Activated CD4-positive, alpha-beta T cell treated with anti-CD3 and anti-CD28 coated beads, Interleukin-2, amount 50 U/mL, for 48 hours (primary cell): ENCODE results near the gene CALML3.
"Not testable (repeated sequence)": the region's sequence is repeated elsewhere in the genome, so short reads cannot be mapped to it uniquely, and the experiment has no call there.

ENCODE experiments used
- DNase-seq, 2 experiments: peaks; one replicate each; pipeline ENCODE4 v3.0.0-alpha.2; 2020

The CALML3 gene

GRCh38 chr10:5524641-5525560 lies at the start of gene CALML3:
TSS of gene CALML3 (plus strand) at chr10:5524961. CDS start at chr10:5525086, 125 bp downstream.
- no peak for DNase-seq

DNA sequence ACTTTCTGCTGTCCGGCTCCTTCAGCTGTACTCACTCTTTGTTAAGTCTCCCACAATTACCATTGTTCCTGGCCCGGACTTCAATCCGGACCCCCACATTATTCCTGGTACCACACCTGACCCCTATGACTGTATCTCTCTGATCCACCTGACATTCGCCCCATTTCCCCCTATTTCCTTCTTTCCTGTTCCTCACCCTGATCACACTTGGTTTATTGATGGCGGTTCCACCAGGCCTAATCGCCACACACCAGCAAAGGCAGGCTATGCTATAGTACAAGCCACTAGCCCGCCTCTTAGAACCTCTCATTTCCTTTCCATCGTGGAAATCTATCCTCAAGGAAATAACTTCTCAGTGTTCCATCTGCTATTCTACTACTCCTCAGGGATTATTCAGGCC lies 49.7 kb upstream of the CALML3 start:
- DNase-seq = not testable (repeated sequence)

DNA sequence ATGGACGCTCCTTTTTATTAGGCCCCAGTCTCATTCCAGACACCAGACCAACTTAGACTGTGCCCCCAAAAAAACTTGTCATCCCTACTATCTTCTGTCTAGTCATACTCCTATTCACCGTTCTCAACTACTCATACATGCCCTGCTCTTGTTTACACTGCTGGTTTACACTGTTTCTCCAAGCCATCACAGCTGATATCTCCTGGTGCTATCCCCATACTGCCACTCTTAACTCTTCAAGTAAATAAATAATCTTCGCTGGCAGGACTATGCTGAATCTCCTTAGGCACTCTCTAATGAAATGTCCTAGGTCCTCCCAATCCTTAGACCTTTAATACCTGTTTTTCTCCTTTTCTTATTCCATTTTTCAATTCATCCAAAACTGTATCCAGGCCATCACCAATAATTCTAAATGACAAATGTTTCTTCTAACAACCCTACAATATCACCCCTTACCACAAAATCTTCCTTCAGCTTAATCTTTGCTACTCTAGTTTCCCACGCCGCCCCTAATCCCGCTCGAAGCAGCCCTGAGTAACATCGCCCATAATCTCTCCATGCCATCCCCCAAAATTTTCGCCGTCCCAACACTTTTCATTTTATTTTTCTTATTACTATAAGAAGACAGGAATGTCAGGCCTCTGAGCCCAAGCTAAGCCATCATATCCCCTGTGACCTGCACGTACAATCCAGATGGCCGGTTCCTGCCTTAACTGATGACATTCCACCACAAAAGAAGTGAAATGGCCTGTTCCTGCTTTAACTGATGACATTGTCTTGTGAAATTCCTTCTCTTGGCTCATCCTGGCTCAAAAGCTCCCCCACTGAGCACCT lies 48.6 kb upstream of the CALML3 start:
- not testable (repeated sequence) for DNase-seq

- DNase-seq = no peak
Observed at GRCh38 chr10:5476918-5477525, 47.7 kb upstream of the CALML3 start.

DNA sequence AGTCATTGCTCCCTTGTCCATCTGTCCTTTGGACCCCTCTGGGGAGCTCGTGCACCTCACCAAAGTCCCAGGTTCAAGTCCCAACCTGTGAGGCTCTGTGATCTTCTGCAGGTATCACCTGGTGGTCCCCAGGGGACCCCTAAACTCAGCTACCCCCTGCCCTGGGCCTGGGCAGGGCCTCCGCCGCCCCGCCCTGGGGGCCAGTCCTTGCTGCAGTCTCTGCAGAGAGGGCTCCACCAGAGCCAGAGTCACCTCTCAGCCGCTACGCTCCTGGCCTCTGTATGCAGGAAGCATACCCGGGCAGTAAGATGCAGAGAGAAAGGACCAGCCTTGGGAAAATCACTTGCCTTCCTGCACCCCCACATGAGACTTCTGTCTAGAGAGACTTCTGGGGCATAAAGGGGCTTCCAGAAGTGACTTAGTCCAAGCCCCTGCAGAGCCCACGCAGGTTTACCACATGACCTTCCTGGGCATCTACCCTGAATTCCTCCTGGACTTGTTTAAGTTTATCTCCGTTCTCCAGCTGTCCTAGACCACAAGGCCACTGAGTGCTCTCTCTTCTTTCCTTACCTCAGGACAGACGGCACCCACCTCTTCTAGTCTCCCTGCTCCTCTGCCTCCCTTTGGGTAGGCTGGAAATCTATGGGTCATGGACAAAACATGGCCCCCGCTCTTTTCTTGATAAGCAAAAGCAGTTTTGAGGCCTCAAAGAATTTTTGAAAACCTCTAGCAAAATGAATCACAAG lies 46.6 kb upstream of the CALML3 start:
- DNase-seq = no peak

- DNase-seq = no peak
Observed at GRCh38 chr10:5478694-5479305, 46.0 kb upstream of the CALML3 start.

GRCh38 chr10:5479481-5480161 lies 45.1 kb upstream of the CALML3 start:
- peak; percentile 4 to 14 for DNase-seq

- no peak for DNase-seq
Observed at GRCh38 chr10:5480162-5480941, 44.4 kb upstream of the CALML3 start.

DNA sequence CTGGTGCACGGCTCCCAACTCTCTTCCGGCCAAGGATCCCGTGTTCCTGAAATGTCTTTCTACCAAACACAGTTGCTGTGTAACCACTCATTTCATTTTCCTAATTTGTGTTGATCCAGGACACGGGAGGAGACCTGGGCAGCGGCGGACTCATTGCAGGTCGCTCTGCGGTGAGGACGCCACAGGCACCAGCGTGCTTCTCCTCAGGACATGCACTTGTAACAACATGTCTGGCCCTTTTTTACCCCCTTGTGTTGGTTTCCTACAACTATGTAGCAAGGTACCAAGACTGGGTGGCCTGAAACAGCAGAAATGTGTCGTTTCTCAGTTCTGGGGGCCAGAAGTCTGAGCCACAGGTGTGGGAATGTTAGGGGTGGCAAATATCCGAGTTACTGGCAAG lies 43.6 kb upstream of the CALML3 start:
- no peak for DNase-seq

DNA sequence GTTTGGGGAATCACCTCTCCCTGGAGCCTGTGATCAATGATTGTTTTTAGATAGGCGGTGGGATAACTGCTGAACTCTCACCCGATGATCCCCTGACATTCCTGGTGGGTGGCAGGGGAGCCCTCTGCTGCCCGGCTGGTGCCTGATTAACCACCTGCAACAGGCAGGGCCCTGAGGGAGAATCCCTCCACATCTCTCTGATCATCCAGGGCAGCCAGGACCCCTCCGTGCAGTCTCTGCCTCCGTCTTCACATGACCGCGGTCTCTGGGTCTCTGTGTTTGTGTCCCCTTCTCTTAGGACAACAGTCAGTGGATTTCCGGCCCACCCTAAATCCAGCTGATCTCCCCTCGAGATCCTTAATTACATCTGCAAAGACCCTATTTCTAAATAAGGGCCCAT lies 42.7 kb upstream of the CALML3 start:
- DNase-seq = no peak

DNA sequence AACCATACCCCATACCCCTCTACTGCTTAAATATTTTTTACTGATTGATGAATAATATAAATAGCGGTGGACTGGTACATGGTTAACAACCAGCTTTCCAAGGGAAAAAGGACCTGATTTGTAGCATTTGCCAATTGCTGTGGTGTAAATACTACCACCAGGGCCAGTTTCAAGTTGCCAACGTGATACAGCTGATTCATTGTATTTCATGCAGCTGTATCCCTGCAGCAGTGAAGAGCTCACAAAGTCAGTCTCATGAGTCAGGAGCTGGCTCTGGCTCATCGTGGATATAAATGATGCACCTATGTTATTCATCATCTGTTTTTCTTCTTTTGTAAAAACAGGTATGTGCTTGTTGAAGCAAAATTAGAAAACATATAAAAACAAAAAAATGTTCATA lies 40.6 kb upstream of the CALML3 start:
- no peak for DNase-seq

- DNase-seq = no peak
Observed at GRCh38 chr10:5485290-5485689, 39.5 kb upstream of the CALML3 start.

GRCh38 chr10:5485948-5486852 lies 38.6 kb upstream of the CALML3 start:
- DNase-seq = no peak

DNA sequence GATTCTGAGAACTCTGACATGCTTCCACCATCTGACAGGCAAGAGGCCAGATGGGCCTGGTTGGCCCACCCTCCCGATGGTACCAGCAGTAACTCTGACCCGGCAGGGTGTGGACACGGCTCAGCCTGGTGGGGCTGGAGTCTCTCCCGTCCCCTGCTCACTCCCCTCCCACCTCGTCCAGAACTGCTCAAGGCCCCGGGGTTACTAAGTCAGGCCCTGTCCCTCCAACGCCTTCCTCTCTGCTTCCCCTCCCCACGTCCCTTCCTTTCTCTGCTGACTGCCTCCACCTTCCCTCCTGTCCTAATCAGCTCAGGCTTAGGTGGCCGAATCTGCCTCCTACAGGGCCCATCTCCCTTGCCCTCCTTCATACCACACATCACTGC lies 37.9 kb upstream of the CALML3 start:
- DNase-seq = no peak

- no peak for DNase-seq
Observed at GRCh38 chr10:5488272-5489161, 36.2 kb upstream of the CALML3 start.

- no peak for DNase-seq
Observed at GRCh38 chr10:5490032-5490431, 34.7 kb upstream of the CALML3 start.

GRCh38 chr10:5490698-5491464 lies 33.9 kb upstream of the CALML3 start:
- no peak for DNase-seq

DNA sequence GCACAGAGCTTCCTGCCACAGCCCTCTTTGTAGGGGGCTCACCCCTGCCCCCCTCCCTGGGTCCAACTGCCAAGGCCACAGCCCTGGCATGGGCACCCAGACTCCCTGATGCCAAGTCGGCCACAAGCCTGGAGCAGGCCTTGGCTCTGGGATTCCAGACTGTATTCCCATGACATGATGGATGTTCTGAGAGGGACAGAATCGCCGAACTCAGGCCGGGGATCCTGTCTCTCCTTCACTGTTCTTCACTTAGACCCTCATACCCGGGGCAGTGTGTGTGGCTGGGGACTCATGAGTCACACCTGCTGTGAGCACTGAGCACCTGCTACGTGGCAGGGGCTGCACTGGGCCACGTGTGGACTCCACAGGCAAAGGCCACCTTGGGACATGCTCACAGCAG lies 33.3 kb upstream of the CALML3 start:
- no peak for DNase-seq
